ENCODE results near the gene APOL6.

- TF ChIP-seq KLF6 (CRISPR knock-in tag; IDR thresholded peaks at IDR 0.05) (no peak), TRIM24 (CRISPR knock-in tag; IDR thresholded peaks at IDR 0.05) (no peak), POLR2AphosphoS5 (IDR thresholded peaks at IDR 0.05; ENCODE audit: low read depth, low read length) (no peak), HNRNPLL (IDR thresholded peaks at IDR 0.05; ENCODE audit: low read depth, low read length, poor library complexity, severe bottlenecking) (no peak), ZNF274 (CRISPR knock-in tag; IDR thresholded peaks at IDR 0.05) (no peak), NFE2L1 (CRISPR knock-in tag; IDR thresholded peaks at IDR 0.05; ENCODE audit: borderline replicate concordance) (no peak), ELF3 (CRISPR knock-in tag; IDR thresholded peaks at IDR 0.05) (no peak), SPEN (CRISPR knock-in tag; IDR thresholded peaks at IDR 0.05; ENCODE audit: low read depth) (no peak), AFF4 (CRISPR knock-in tag; IDR thresholded peaks at IDR 0.05) (no peak), IRF2 (CRISPR knock-in tag; IDR thresholded peaks at IDR 0.05) (no peak)
- TF ChIP-seq, protein P1, sequence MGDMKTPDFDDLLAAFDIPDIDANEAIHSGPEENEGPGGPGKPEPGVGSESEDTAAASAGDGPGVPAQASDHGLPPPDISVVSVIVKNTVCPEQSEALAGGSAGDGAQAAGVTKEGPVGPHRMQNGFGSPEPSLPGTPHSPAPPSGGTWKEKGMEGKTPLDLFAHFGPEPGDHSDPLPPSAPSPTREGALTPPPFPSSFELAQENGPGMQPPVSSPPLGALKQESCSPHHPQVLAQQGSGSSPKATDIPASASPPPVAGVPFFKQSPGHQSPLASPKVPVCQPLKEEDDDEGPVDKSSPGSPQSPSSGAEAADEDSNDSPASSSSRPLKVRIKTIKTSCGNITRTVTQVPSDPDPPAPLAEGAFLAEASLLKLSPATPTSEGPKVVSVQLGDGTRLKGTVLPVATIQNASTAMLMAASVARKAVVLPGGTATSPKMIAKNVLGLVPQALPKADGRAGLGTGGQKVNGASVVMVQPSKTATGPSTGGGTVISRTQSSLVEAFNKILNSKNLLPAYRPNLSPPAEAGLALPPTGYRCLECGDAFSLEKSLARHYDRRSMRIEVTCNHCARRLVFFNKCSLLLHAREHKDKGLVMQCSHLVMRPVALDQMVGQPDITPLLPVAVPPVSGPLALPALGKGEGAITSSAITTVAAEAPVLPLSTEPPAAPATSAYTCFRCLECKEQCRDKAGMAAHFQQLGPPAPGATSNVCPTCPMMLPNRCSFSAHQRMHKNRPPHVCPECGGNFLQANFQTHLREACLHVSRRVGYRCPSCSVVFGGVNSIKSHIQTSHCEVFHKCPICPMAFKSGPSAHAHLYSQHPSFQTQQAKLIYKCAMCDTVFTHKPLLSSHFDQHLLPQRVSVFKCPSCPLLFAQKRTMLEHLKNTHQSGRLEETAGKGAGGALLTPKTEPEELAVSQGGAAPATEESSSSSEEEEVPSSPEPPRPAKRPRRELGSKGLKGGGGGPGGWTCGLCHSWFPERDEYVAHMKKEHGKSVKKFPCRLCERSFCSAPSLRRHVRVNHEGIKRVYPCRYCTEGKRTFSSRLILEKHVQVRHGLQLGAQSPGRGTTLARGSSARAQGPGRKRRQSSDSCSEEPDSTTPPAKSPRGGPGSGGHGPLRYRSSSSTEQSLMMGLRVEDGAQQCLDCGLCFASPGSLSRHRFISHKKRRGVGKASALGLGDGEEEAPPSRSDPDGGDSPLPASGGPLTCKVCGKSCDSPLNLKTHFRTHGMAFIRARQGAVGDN (CRISPR knock-in tag; IDR thresholded peaks at IDR 0.05): no peak
- TF ChIP-seq, protein P2, sequence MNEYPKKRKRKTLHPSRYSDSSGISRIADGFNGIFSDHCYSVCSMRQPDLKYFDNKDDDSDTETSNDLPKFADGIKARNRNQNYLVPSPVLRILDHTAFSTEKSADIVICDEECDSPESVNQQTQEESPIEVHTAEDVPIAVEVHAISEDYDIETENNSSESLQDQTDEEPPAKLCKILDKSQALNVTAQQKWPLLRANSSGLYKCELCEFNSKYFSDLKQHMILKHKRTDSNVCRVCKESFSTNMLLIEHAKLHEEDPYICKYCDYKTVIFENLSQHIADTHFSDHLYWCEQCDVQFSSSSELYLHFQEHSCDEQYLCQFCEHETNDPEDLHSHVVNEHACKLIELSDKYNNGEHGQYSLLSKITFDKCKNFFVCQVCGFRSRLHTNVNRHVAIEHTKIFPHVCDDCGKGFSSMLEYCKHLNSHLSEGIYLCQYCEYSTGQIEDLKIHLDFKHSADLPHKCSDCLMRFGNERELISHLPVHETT (CRISPR knock-in tag; conservative IDR thresholded peaks at IDR 0.05): no peak
- TF ChIP-seq, protein P3, sequence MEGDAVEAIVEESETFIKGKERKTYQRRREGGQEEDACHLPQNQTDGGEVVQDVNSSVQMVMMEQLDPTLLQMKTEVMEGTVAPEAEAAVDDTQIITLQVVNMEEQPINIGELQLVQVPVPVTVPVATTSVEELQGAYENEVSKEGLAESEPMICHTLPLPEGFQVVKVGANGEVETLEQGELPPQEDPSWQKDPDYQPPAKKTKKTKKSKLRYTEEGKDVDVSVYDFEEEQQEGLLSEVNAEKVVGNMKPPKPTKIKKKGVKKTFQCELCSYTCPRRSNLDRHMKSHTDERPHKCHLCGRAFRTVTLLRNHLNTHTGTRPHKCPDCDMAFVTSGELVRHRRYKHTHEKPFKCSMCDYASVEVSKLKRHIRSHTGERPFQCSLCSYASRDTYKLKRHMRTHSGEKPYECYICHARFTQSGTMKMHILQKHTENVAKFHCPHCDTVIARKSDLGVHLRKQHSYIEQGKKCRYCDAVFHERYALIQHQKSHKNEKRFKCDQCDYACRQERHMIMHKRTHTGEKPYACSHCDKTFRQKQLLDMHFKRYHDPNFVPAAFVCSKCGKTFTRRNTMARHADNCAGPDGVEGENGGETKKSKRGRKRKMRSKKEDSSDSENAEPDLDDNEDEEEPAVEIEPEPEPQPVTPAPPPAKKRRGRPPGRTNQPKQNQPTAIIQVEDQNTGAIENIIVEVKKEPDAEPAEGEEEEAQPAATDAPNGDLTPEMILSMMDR (CRISPR knock-in tag; IDR thresholded peaks at IDR 0.05): no peak
- TF ChIP-seq, protein P4, sequence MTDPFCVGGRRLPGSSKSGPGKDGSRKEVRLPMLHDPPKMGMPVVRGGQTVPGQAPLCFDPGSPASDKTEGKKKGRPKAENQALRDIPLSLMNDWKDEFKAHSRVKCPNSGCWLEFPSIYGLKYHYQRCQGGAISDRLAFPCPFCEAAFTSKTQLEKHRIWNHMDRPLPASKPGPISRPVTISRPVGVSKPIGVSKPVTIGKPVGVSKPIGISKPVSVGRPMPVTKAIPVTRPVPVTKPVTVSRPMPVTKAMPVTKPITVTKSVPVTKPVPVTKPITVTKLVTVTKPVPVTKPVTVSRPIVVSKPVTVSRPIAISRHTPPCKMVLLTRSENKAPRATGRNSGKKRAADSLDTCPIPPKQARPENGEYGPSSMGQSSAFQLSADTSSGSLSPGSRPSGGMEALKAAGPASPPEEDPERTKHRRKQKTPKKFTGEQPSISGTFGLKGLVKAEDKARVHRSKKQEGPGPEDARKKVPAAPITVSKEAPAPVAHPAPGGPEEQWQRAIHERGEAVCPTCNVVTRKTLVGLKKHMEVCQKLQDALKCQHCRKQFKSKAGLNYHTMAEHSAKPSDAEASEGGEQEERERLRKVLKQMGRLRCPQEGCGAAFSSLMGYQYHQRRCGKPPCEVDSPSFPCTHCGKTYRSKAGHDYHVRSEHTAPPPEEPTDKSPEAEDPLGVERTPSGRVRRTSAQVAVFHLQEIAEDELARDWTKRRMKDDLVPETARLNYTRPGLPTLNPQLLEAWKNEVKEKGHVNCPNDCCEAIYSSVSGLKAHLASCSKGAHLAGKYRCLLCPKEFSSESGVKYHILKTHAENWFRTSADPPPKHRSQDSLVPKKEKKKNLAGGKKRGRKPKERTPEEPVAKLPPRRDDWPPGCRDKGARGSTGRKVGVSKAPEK (CRISPR knock-in tag; IDR thresholded peaks at IDR 0.05; ENCODE audit: borderline replicate concordance): no peak
Measured at GRCh38 chr22:35656284-35656752, 8.1 kb downstream of the APOL6 start.
